Kidney epithelial cell (primary cell): ENCODE results near the gene SERTAD4. TPM values are rescaled to one million over a fixed set of nuclear protein-coding genes. Genes with fewer than 3 reads are reported as not detected.

ENCODE experiments used
- DNase-seq: peaks from one replicate; pipeline ENCODE4 v3.0.0-alpha.2; 2010; ENCODE audit warnings: low read depth
- H3K27me3 ChIP-seq: 2 replicates; pipeline ENCODE4 v1.6.0; 2011; ENCODE audit warnings: low read length; ENCODE audit not compliant: control insufficient read depth, insufficient read depth
- H3K36me3 ChIP-seq: 2 replicates; pipeline ENCODE4 v1.5.1; 2011; ENCODE audit warnings: low read length; ENCODE audit not compliant: control insufficient read depth, insufficient read depth
- H3K4me3 ChIP-seq: 2 replicates; pipeline ENCODE4 v1.5.1; 2011; ENCODE audit warnings: low read depth, mild to moderate bottlenecking, control low read depth, low read length
- total RNA-seq: library from RNA; depleted of rRNA; stranded (reverse); fragments of >200 nt; gene quantifications from 2 replicates; pipeline ENCODE4 v1.2.3, GENCODE V29; 2015
- TF ChIP-seq, protein P1 (sequence below): IDR thresholded peaks from 2 replicates; pipeline ENCODE4 v1.5.1; 2011; ENCODE audit warnings: mild to moderate bottlenecking, moderate library complexity, low read length, control low read depth, inconsistent platforms; ENCODE audit not compliant: insufficient read depth, poor library complexity, severe bottlenecking

SERTAD4 gene
- total RNA-seq, 1 donor from 2014 or later: 10.6 TPM

- Histone ChIP-seq H3K4me3 (no peak overlapping the region), H3K27me3 (no peaks in the 10 kb centered on the region), H3K36me3 (no peaks in the 10 kb centered on the region)
- DNase-seq: no peak
- TF ChIP-seq, protein P1, sequence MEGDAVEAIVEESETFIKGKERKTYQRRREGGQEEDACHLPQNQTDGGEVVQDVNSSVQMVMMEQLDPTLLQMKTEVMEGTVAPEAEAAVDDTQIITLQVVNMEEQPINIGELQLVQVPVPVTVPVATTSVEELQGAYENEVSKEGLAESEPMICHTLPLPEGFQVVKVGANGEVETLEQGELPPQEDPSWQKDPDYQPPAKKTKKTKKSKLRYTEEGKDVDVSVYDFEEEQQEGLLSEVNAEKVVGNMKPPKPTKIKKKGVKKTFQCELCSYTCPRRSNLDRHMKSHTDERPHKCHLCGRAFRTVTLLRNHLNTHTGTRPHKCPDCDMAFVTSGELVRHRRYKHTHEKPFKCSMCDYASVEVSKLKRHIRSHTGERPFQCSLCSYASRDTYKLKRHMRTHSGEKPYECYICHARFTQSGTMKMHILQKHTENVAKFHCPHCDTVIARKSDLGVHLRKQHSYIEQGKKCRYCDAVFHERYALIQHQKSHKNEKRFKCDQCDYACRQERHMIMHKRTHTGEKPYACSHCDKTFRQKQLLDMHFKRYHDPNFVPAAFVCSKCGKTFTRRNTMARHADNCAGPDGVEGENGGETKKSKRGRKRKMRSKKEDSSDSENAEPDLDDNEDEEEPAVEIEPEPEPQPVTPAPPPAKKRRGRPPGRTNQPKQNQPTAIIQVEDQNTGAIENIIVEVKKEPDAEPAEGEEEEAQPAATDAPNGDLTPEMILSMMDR: no peak
These were observed 17.8 kb upstream of the SERTAD4 start for GRCh38 chr1:210214573-210215409.

DNA sequence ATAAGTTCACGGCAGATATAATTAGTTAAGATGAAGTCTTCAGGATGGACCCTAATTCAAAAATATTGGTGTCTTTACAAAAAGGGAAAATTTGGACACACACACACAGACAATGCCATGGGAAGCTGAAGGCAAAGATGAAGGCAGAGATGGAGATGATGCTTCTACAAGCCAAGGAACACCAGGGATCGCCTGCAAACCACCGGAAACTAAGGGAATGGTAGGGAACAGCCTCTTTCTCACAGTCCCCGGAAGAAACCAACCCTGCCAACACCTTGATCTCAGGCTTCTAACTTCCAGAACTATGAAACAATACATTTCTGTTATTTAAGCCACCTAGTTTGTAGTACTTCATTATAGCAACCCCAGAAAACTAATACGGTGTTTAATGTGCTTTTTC, 15.1 kb upstream of the SERTAD4 start:
- no peak for DNase-seq
- Histone ChIP-seq H3K4me3 (no peak overlapping the region), H3K27me3 (no peaks in the 10 kb centered on the region), H3K36me3 (no peaks in the 10 kb centered on the region)
- TF ChIP-seq, protein P1: no peak

DNA sequence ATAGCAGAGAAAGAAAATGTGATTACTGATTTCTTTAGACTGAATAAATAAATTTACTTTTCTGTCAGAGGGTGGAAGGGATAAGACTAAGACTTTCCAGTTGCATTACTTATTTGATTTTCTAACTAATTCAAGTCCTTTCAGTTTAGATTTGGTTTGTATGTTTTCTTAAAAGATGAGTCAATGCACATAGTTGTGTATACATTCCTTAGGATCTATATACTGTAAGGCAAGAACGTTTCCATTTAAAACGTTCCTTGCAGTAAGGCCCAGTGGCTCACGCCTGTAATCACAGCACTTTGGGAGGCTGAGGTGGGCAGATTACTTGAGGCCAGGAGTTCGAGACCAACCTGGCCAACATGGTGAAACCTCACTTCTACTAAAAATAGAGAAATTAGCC, 14.5 kb upstream of the SERTAD4 start:
- DNase-seq: no peak
- Histone ChIP-seq H3K36me3 (no peaks in the 10 kb centered on the region), H3K27me3 (no peaks in the 10 kb centered on the region), H3K4me3 (no peak overlapping the region)
- TF ChIP-seq, protein P1: no peak

GRCh38 chr1:210222340-210223006, 10.1 kb upstream of the SERTAD4 start:
- TF ChIP-seq, protein P1: no peak
- no peak overlapping the region for H3K4me3 ChIP-seq
- no peaks in the 10 kb centered on the region for H3K27me3 ChIP-seq
- H3K36me3 ChIP-seq: no peaks in the 10 kb centered on the region
- DNase-seq: peak; percentile 64

DNA sequence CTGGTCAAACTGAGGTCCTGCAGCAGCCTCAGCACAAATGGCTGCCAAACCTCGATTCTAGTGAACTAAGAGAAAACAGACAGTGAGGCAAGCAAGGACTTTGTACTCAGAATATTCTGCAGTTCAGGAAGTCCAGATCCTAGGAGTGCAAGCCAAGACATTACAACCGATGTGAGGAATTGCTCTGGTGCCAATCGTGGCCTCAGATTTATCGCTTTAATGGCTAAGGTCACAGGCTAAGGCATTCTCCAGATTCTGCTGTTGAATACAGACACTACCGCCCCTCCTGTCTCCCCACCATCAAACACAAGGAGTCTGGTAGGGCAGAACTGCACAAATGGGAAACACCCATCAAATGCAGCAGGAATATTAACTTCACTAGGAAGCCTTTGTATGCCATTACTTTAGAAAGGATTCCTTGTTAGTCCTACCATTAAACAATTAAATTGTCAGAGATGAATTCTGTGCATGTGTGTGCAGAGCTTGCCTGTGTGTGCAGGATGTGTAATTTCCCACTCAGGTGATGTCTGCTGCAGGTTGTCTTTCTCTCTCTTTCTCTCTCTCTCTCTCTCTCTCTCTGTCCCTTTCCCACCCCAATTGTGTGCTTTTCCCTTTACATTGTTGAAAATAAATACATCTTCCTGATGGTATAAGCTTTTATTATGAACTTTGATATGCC, 9.2 kb upstream of the SERTAD4 start:
- no peak overlapping the region for H3K4me3 ChIP-seq
- TF ChIP-seq, protein P1: no peak
- no peak for DNase-seq
- no peaks in the 10 kb centered on the region for H3K27me3 ChIP-seq
- H3K36me3 ChIP-seq: no peaks in the 10 kb centered on the region
